HFFc6 (cell line): Measurements from ENCODE around the gene BCAS4. TPM values are rescaled to one million over a fixed set of nuclear protein-coding genes. Genes with fewer than 3 reads are reported as not detected.
"Not testable (repeated sequence)": the region's sequence is repeated elsewhere in the genome, so short reads cannot be mapped to it uniquely, and the experiment has no call there.

Experiments used
- DNase-seq: peaks from one replicate; pipeline ENCODE4 v3.0.0-alpha.2; 2018
- H3K27ac Mint-ChIP-seq: 2 replicates; pipeline ENCODE4 v1.8.0; 2020; ENCODE audit warnings: mild to moderate bottlenecking, mixed read lengths
- H3K27me3 Mint-ChIP-seq: 2 replicates; pipeline ENCODE4 v1.8.0; 2021; ENCODE audit warnings: mild to moderate bottlenecking, moderate library complexity, mixed read lengths; ENCODE audit not compliant: insufficient read depth
- H3K36me3 Mint-ChIP-seq: 2 replicates; pipeline ENCODE4 v1.8.0; 2021; ENCODE audit warnings: low read depth, mixed read lengths
- H3K4me1 Mint-ChIP-seq: 2 replicates; pipeline ENCODE4 v1.8.0; 2020; ENCODE audit warnings: low read depth, mixed read lengths
- H3K4me3 Mint-ChIP-seq: 2 replicates; pipeline ENCODE4 v1.8.0; 2020; ENCODE audit warnings: mild to moderate bottlenecking, moderate library complexity, mixed read lengths
- H3K9me3 Mint-ChIP-seq: 2 replicates; pipeline ENCODE4 v1.8.0; 2020; ENCODE audit warnings: mild to moderate bottlenecking, mixed read lengths
- total RNA-seq, 6 experiments: library from RNA; stranded (reverse); fragmentation: NEBNext Ultra II Directional; extraction: Animal tissue kit (Norgen Biotek cat#: 25700); gene quantifications; 2 replicates in 1 of 6; 3 replicates in 5 of 6; pipeline ENCODE4 v1.2.3, GENCODE V29; 2021
- TF ChIP-seq, protein P1 (sequence below): fragments of 200-600 bp; sonication (generic); IDR thresholded peaks from 2 replicates; pipeline ENCODE4 v1.5.0; 2021; ENCODE audit warnings: antibody characterized with exemption, mild to moderate bottlenecking

Gene BCAS4
- total RNA-seq, 6 experiments from 2014 or later: 19.8 to 23.5 (median 21.7) TPM

DNA sequence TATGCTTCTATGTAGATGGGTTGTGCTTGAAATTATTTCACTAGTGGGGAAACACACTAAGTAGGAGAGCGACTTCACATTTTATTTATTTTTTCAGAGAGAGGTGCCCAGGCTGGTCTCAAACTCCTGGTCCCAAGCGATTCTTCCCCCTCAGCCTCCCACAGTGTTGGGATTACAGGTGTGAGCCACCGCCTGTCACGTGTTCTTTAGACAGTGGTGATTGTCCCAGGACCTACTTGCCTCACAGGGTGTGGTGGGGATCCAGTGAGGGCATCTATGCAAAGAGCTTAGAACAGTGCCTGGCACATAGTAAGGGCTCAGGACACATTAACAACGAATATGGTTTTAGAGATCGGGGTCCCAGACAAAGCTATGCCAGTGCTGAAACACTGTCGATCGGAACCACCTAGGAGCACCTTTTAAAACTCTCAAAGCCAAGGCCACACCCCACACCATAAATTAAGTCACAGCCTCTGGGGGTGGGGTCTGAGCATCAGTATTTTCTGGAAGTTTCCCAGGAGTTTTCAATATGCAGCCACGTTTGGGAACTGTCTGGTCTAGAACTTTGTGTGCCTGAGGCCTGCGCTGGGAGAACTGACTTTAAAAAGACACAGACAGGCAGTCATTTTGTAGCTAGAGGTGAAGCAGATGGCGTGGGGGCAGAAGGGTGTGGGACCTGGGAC, 4.8 kb upstream of the BCAS4 start:
- no peak overlapping the region for H3K4me3 Mint-ChIP-seq
- peak overlapping the region; percentile 86 for H3K27ac Mint-ChIP-seq
- no peaks in the 10 kb centered on the region for H3K36me3 Mint-ChIP-seq
- H3K9me3 Mint-ChIP-seq: no peaks in the 10 kb centered on the region
- TF ChIP-seq, protein P1, sequence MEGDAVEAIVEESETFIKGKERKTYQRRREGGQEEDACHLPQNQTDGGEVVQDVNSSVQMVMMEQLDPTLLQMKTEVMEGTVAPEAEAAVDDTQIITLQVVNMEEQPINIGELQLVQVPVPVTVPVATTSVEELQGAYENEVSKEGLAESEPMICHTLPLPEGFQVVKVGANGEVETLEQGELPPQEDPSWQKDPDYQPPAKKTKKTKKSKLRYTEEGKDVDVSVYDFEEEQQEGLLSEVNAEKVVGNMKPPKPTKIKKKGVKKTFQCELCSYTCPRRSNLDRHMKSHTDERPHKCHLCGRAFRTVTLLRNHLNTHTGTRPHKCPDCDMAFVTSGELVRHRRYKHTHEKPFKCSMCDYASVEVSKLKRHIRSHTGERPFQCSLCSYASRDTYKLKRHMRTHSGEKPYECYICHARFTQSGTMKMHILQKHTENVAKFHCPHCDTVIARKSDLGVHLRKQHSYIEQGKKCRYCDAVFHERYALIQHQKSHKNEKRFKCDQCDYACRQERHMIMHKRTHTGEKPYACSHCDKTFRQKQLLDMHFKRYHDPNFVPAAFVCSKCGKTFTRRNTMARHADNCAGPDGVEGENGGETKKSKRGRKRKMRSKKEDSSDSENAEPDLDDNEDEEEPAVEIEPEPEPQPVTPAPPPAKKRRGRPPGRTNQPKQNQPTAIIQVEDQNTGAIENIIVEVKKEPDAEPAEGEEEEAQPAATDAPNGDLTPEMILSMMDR: no peak
- no peak for DNase-seq
- H3K27me3 Mint-ChIP-seq: peaks cover 2% of the 10 kb centered on the region; the same call in 1 of the 2 replicates
- peaks cover 55% of the 10 kb centered on the region for H3K4me1 Mint-ChIP-seq

DNA sequence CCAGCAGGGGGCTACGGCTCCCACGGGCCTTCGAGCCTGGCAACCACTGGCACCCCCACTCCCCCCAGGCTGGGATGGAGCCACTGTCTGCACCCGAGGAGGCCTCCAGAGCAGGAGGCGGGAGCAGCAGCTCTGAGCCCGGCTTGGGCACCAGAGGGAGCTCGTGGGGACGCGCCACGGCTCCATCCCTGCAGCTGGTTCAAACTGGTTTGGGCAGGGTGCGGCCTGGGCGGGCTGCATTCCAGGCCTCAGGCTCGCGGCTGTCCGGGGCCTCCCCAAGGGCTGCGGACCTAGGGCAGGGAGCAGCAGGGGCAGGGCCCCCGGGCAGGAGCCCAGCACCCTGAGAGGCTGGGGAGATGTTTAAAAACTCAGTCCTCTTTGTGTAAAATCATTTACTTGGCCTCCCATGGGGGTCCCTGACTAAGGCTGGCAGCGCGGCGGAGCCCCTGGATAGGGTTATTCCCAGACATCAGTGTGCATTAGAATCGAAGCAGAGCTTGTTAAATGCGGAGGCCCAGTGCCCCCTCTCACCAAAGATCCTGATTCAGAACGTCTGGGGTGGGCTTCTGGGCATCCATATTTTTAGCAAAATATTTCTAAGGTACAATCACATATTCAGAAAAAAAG, 4.1 kb upstream of the BCAS4 start:
- DNase-seq: peak; percentile 88
- peaks cover 59% of the 10 kb centered on the region for H3K4me1 Mint-ChIP-seq
- H3K27ac Mint-ChIP-seq: peak overlapping the region; percentile 92
- no peaks in the 10 kb centered on the region for H3K36me3 Mint-ChIP-seq
- H3K27me3 Mint-ChIP-seq: peaks cover 2% of the 10 kb centered on the region; the same call in 1 of the 2 replicates
- no peak overlapping the region for H3K4me3 Mint-ChIP-seq
- TF ChIP-seq, protein P1: peak; percentile 86
- H3K9me3 Mint-ChIP-seq: no peaks in the 10 kb centered on the region

DNA sequence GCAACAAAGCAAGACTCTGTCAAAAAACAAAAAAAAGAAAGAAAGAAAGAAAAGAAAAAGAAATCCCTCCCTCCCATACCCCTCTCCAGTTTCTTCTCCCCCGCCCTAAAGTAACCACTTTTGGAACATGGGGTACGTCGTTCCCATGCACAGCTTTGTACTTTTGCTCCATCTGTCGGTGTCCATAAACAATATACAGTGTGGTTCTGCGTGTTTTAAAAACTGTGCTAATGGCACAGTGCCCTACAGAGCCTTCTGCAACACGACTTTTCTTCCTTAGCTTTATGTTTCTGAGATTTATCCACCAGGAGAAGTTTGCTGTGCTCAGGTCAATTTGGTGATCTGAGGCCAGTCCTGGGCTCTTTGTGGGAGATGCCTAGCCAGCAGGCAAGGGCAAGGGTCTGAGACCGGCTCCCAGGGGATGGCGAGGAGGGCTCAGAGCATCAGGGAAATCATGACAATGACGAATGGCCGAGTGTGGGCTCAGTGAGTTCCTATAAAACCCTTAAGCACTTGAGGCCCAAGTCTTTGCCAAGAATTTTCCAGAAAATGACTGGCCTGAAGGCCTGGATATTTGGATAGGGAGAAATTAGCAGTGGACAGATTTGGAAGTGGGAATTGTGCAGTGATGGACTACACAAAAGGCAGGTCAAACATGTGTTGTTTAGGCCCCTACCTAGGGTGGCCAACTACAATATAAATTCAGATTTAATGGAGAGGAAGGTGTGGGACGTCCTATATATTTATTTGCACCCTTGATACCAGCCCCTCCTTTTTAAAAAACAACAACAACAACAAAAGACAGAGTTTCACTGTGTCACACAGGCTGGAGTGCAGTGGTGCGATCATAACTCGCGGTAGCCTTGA, 1.9 kb upstream of the BCAS4 start:
- Mint-ChIP-seq H3K4me3 (no peak overlapping the region), H3K36me3 (no peaks in the 10 kb centered on the region), H3K27ac (peak overlapping the region; percentile 56), H3K4me1 (peaks cover 52% of the 10 kb centered on the region), H3K27me3 (peaks cover 4% of the 10 kb centered on the region), H3K9me3 (no peaks in the 10 kb centered on the region)
- TF ChIP-seq, protein P1: no peak
- DNase-seq: no peak

DNA sequence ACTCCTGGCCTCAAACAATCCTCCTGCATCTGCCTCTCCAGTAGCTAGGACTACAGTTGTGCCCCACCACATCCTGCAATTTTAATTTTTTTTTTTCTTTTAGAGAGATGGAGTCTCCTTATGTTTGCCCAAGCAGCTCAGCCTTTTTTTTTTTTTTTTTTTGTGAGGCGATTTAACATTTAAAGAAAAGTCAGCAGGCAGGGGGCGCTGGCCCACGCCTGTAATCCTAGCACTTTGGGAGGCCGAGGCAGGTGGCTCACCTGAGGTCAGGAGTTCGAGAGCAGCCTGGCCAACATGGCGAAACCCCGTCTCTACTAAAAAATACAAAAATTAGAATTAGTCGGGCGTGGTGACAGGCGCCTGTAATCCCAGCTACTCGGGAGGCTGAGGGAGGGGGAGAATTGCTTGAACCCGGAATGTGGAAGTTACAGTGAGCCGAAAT, 1.3 kb upstream of the BCAS4 start:
- H3K36me3 Mint-ChIP-seq, H3K27me3 Mint-ChIP-seq, H3K9me3 Mint-ChIP-seq, DNase-seq: not testable (repeated sequence)
- Mint-ChIP-seq H3K4me3 (peak overlapping the region; percentile 43; the same call in 1 of the 2 replicates), H3K4me1 (peaks cover 48% of the 10 kb centered on the region), H3K27ac (peak overlapping the region; percentile 18; the same call in 1 of the 2 replicates)
- TF ChIP-seq, protein P1: peak; percentile 82

DNA sequence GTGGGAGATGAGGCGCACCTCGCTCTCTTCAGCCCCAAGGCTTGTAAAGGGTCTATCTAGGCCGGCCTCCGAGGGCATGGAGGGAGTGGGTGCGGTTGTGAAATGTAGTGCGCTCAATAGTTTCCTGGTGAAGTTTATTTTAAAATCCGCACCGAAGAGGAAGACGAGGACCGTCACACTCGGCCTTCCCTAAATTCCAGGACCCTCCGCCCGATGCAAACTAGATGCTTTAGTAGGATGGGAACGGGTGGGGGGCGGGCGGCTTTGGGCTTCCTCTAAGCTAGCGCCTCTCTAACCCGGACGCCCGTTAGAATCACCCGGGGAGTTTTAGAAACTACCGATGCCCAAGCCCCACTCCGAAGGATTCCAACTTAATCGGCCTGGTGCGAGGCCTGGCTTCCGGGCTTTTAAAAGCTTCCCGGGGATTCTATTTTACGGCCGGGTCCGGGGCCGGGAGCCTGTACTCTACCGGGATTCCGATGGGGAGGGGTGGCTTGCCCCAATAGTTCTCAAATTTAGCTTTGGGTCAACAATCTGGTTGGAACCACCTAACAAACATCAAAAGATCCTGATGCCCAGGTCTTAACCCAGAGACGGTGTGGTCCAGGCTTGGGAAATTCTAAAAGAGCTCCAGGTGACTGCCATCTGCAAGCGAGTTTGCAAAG, 548 bp upstream of the BCAS4 start:
- Mint-ChIP-seq H3K4me1 (peaks cover 52% of the 10 kb centered on the region), H3K27ac (peak overlapping the region; percentile 31; the same call in 1 of the 2 replicates), H3K9me3 (no peaks in the 10 kb centered on the region), H3K36me3 (no peaks in the 10 kb centered on the region), H3K4me3 (peak overlapping the region; percentile 76), H3K27me3 (peaks cover 2% of the 10 kb centered on the region; the same call in 1 of the 2 replicates)
- no peak for DNase-seq
- TF ChIP-seq, protein P1: no peak
